OCI-LY1 (cell line): ENCODE data around the gene DDI1.

Experiments used
- H2AFZ ChIP-seq: fragments of 200-600 bp; sonication (generic), shearing (Covaris generic); 2 replicates; pipeline ENCODE4 v1.6.0; 2014; ENCODE audit warnings: antibody characterized with exemption, mild to moderate bottlenecking, low read length
- H3F3A ChIP-seq: fragments of 200-600 bp; sonication (generic), shearing (Covaris generic); 2 replicates; pipeline ENCODE4 v1.6.0; 2014; ENCODE audit warnings: mild to moderate bottlenecking, antibody characterized with exemption, low read length, moderate library complexity; ENCODE audit not compliant: insufficient read depth
- H3K27ac ChIP-seq: fragments of 200-600 bp; sonication (generic); 2 replicates; pipeline ENCODE4 v1.5.1; 2014; ENCODE audit warnings: low read length, mixed run types, mild to moderate bottlenecking, low read depth; ENCODE audit not compliant: poor library complexity, severe bottlenecking
- H3K27me3 ChIP-seq: fragments of 200-600 bp; sonication (generic); 2 replicates; pipeline ENCODE4 v1.6.0; 2014; ENCODE audit warnings: antibody characterized with exemption, mild to moderate bottlenecking, low read length, moderate library complexity; ENCODE audit not compliant: insufficient read depth
- H3K36me3 ChIP-seq: fragments of 200-600 bp; sonication (generic); 2 replicates; pipeline ENCODE4 v1.6.1; 2014; ENCODE audit warnings: mild to moderate bottlenecking, antibody characterized with exemption, low read length, moderate library complexity, mixed read lengths; ENCODE audit not compliant: insufficient read depth
- H3K4me1 ChIP-seq: fragments of 200-600 bp; sonication (generic); 2 replicates; pipeline ENCODE4 v1.5.1; 2014; ENCODE audit warnings: mild to moderate bottlenecking, low read length, moderate library complexity; ENCODE audit not compliant: insufficient read depth, severe bottlenecking
- H3K4me2 ChIP-seq: fragments of 200-600 bp; sonication (generic), shearing (Covaris generic); 2 replicates; pipeline ENCODE4 v1.6.1; 2014; ENCODE audit warnings: low read length
- H3K4me3 ChIP-seq: fragments of 200-600 bp; sonication (generic); 2 replicates; pipeline ENCODE4 v1.5.1; 2014; ENCODE audit warnings: low read length, low read depth, mild to moderate bottlenecking, mixed read lengths; ENCODE audit not compliant: poor library complexity, severe bottlenecking
- H3K79me2 ChIP-seq: fragments of 200-600 bp; shearing (Covaris generic); 2 replicates; pipeline ENCODE4 v1.6.1; 2016; ENCODE audit warnings: mixed run types, low read length, mixed read lengths; ENCODE audit not compliant: insufficient read depth
- H3K9ac ChIP-seq: fragments of 200-600 bp; sonication (generic), shearing (Covaris generic); 2 replicates; pipeline ENCODE4 v1.6.1; 2014; ENCODE audit warnings: mild to moderate bottlenecking, low read length, mixed read lengths
- H3K9me2 ChIP-seq: fragments of 200-600 bp; sonication (generic), shearing (Covaris generic); 2 replicates; pipeline ENCODE4 v1.6.1; 2014; ENCODE audit warnings: low read depth, mild to moderate bottlenecking, low read length, mixed read lengths
- H3K9me3 ChIP-seq: fragments of 200-600 bp; shearing (Covaris generic); 2 replicates; pipeline ENCODE4 v1.6.1; 2014; ENCODE audit warnings: low read length, mixed read lengths
- H4K20me1 ChIP-seq: fragments of 200-600 bp; sonication (generic), shearing (Covaris generic); 2 replicates; pipeline ENCODE4 v1.6.0; 2016; ENCODE audit warnings: mild to moderate bottlenecking, low read length; ENCODE audit not compliant: insufficient read depth
- CTCF ChIP-seq: fragments of 200-600 bp; sonication (generic), shearing (Covaris generic); IDR thresholded peaks from 2 replicates; pipeline ENCODE4 v1.5.1; 2017; ENCODE audit warnings: mild to moderate bottlenecking, antibody characterized with exemption, low read length, moderate library complexity, mixed read lengths
- EZH2 ChIP-seq: fragments of 200-600 bp; sonication (generic), shearing (Covaris generic); IDR thresholded peaks from 2 replicates; pipeline ENCODE4 v1.8.0; 2017; ENCODE audit warnings: borderline replicate concordance, mixed run types, mild to moderate bottlenecking, antibody characterized with exemption, low read length, moderate library complexity, mixed read lengths

The DDI1 gene

GRCh38 chr11:103995896-103996295 is 40.5 kb upstream of the DDI1 start:
- Histone ChIP-seq H3K9ac (no peak overlapping the region), H3K79me2 (no peaks in the 10 kb centered on the region), H3K27ac (no peak overlapping the region), H3K4me3 (no peak overlapping the region), H3K9me2 (no peaks in the 10 kb centered on the region), H3F3A (no peaks in the 10 kb centered on the region), H4K20me1 (no peaks in the 10 kb centered on the region), H2AFZ (no peak overlapping the region), H3K27me3 (no peaks in the 10 kb centered on the region), H3K4me1 (no peaks in the 10 kb centered on the region), H3K9me3 (no peaks in the 10 kb centered on the region), H3K36me3 (no peaks in the 10 kb centered on the region; the same call in 1 of the 2 replicates), H3K4me2 (no peak overlapping the region)
- TF ChIP-seq EZH2 = no peak
- no peak for TF ChIP-seq CTCF

GRCh38 chr11:103997082-103997481 is 39.4 kb upstream of the DDI1 start:
- no peaks in the 10 kb centered on the region for H3K9me3 ChIP-seq
- no peaks in the 10 kb centered on the region for H3K27me3 ChIP-seq
- H2AFZ ChIP-seq = no peak overlapping the region
- H3K79me2 ChIP-seq = no peaks in the 10 kb centered on the region
- no peak overlapping the region for H3K4me3 ChIP-seq
- H3K36me3 ChIP-seq = no peaks in the 10 kb centered on the region; the same call in 1 of the 2 replicates
- H3K27ac ChIP-seq = no peak overlapping the region
- no peak overlapping the region for H3K9ac ChIP-seq
- H3K4me2 ChIP-seq = no peak overlapping the region
- no peaks in the 10 kb centered on the region for H3K4me1 ChIP-seq
- no peaks in the 10 kb centered on the region for H4K20me1 ChIP-seq
- TF ChIP-seq EZH2 (no peak), CTCF (no peak)
- no peaks in the 10 kb centered on the region for H3F3A ChIP-seq
- no peaks in the 10 kb centered on the region for H3K9me2 ChIP-seq

- Histone ChIP-seq H3K79me2 (no peaks in the 10 kb centered on the region), H3F3A (no peaks in the 10 kb centered on the region), H3K4me2 (no peak overlapping the region), H3K9me3 (no peaks in the 10 kb centered on the region), H4K20me1 (no peaks in the 10 kb centered on the region), H3K9ac (no peak overlapping the region), H3K4me1 (no peaks in the 10 kb centered on the region), H3K36me3 (no peaks in the 10 kb centered on the region; the same call in 1 of the 2 replicates), H3K9me2 (no peaks in the 10 kb centered on the region), H2AFZ (no peak overlapping the region), H3K27ac (no peak overlapping the region), H3K27me3 (no peaks in the 10 kb centered on the region), H3K4me3 (no peak overlapping the region)
- TF ChIP-seq CTCF (no peak), EZH2 (no peak)
Measured at GRCh38 chr11:103998826-103999508, 37.5 kb upstream of the DDI1 start.
